B cell (primary cell): ENCODE measurements around the gene SRD5A1. TPM values are rescaled to one million over a fixed set of nuclear protein-coding genes. Genes with fewer than 3 reads are reported as not detected.

ENCODE experiments used
- ATAC-seq: fragments of 200-7000 bp; cut with Tn5 transposase; one replicate; pipeline ENCODE4 v1.10.0; 2021; ENCODE audit warnings: low read depth, mild to moderate bottlenecking, moderate number of reproducible peaks, moderate library complexity
- CTCF ChIA-PET: fragments of 350-600 bp; sonication (Branson Sonifier 250); formaldehyde crosslinking; loops from one replicate; lab custom pipeline; 2021; ENCODE audit warnings: antibody characterized with exemption, inconsistent platforms; lab: Charles Lee
- POLR2A ChIA-PET: fragments of 350-600 bp; sonication (Branson Sonifier 250); formaldehyde crosslinking; loops from one replicate; lab custom pipeline; 2021; ENCODE audit warnings: antibody characterized with exemption; lab: Charles Lee
- DNase-seq: peaks from one replicate; pipeline ENCODE4 v3.0.0; 2013
- H2AFZ ChIP-seq: 2 replicates; pipeline ENCODE4 v1.6.1; 2012; ENCODE audit warnings: mild to moderate bottlenecking, low read depth, low read length; ENCODE audit not compliant: insufficient read depth, poor library complexity, severe bottlenecking
- H3K27ac ChIP-seq, 2 donors: 1 replicate in 1 of 2; 2 replicates in 1 of 2; pipeline ENCODE4 v1.5.1; 2012 to 2013; ENCODE audit warnings: low read length in 2 of 2, mild to moderate bottlenecking in 2 of 2, moderate library complexity in 1 of 2
- H3K27me3 ChIP-seq, 4 experiments: fragments of 200-600 bp in 1 of 4; sonication (generic) in 1 of 4; replicated peaks in 1 of 4; 1 replicate in 2 of 4; 2 replicates in 2 of 4; pipeline versions ENCODE4 v1.6.1 to v1.7.0; 2013 to 2016; ENCODE audit warnings: low read length in 3 of 4, mild to moderate bottlenecking in 2 of 4, mixed read lengths in 1 of 4, moderate library complexity in 1 of 4; ENCODE audit not compliant: insufficient read depth in 4 of 4, control insufficient read depth in 3 of 4; ENCODE audit errors: control extremely low read depth in 1 of 4
- H3K36me3 ChIP-seq, 2 experiments: replicated peaks in 1 of 2; 1 replicate in 1 of 2; 2 replicates in 1 of 2; pipeline versions ENCODE4 v1.6.1 to v1.7.1; 2013; ENCODE audit warnings: low read length in 1 of 2; ENCODE audit not compliant: insufficient read depth in 2 of 2, control insufficient read depth in 1 of 2; ENCODE audit errors: control extremely low read depth in 1 of 2, extremely low read depth in 1 of 2
- H3K4me1 ChIP-seq, 2 donors: fragments of 200-600 bp in 1 of 2; sonication (generic) in 1 of 2; 1 replicate in 1 of 2; 2 replicates in 1 of 2; pipeline versions ENCODE4 v1.5.1 to v1.6.1; 2013 to 2017; ENCODE audit warnings: low read length in 2 of 2; ENCODE audit not compliant: control insufficient read depth in 2 of 2, insufficient read depth in 2 of 2
- H3K4me2 ChIP-seq: replicated peaks from 2 replicates; pipeline ENCODE3; 2012; ENCODE audit warnings: mild to moderate bottlenecking, low read depth, low read length; ENCODE audit not compliant: poor library complexity, severe bottlenecking
- H3K4me3 ChIP-seq, 5 experiments: fragments of 200-600 bp in 1 of 5; sonication (generic) in 1 of 5; 1 replicate in 3 of 5; 2 replicates in 2 of 5; pipeline versions ENCODE4 v1.5.1 to v1.7.0; 2011 to 2016; ENCODE audit warnings: low read length in 4 of 5, mild to moderate bottlenecking in 4 of 5, low read depth in 2 of 5, control low read depth in 1 of 5, moderate library complexity in 1 of 5; ENCODE audit not compliant: insufficient read depth in 1 of 5; ENCODE audit errors: control extremely low read depth in 1 of 5, extremely low read depth in 1 of 5
- H3K79me2 ChIP-seq: fragments of 200-600 bp; sonication (generic); one replicate; pipeline ENCODE4 v1.6.0; 2016; ENCODE audit warnings: low read length; ENCODE audit not compliant: control insufficient read depth, insufficient read depth
- H3K9ac ChIP-seq: fragments of 200-600 bp; sonication (generic); 2 replicates; pipeline ENCODE4 v1.6.1; 2017; ENCODE audit warnings: mild to moderate bottlenecking, low read length, moderate library complexity
- H3K9me3 ChIP-seq, 3 donors: one replicate each; pipeline versions ENCODE4 v1.6.1 to v1.7.1; 2013; ENCODE audit warnings: low read length in 2 of 3; ENCODE audit not compliant: control insufficient read depth in 2 of 3, insufficient read depth in 1 of 3; ENCODE audit errors: control extremely low read depth in 1 of 3
- H4K20me1 ChIP-seq: 2 replicates; pipeline ENCODE4 v1.6.0; 2012; ENCODE audit warnings: mild to moderate bottlenecking, low read length; ENCODE audit not compliant: insufficient read depth, control insufficient read depth, poor library complexity, severe bottlenecking
- H3K27ac Mint-ChIP-seq: one replicate; pipeline ENCODE4 v1.8.0; 2021; ENCODE audit warnings: mixed read lengths
- H3K27me3 Mint-ChIP-seq: one replicate; pipeline ENCODE4 v1.8.0; 2021; ENCODE audit warnings: mixed read lengths
- H3K4me1 Mint-ChIP-seq: one replicate; pipeline ENCODE4 v1.8.0; 2021; ENCODE audit warnings: mixed read lengths
- H3K4me3 Mint-ChIP-seq: one replicate; pipeline ENCODE4 v1.8.0; 2021; ENCODE audit warnings: mixed read lengths
- H3K9me3 Mint-ChIP-seq: one replicate; pipeline ENCODE4 v1.8.0; 2022; ENCODE audit warnings: mixed read lengths; ENCODE audit not compliant: insufficient read depth
- EZH2 ChIP-seq: IDR thresholded peaks from 2 replicates; pipeline ENCODE4 v1.6.1; 2012; ENCODE audit warnings: borderline replicate concordance, low read depth, mild to moderate bottlenecking, moderate library complexity, low read length; ENCODE audit not compliant: insufficient read depth, poor library complexity, severe bottlenecking
- WGBS: methylation state at CpG from one replicate; pipeline ENCODE4 v1.1.5; 2013; ENCODE audit warnings: missing lambda C conversion rate; ENCODE audit not compliant: insufficient coverage; 5-methylcytosine and 5-hydroxymethylcytosine counted together
- intact Hi-C: fragments of 100-400 bp; cut with micrococcal nuclease; formaldehyde crosslinking; loops from one replicate; pipeline ENCODE4 v1.10.0; 2022
- polyA plus RNA-seq: library from polyadenylated mRNA; depleted of rRNA; stranded (reverse); fragments of >200 nt; gene quantifications from 2 replicates; pipeline ENCODE4 v1.2.3, GENCODE V29; 2012
- total RNA-seq, 2 donors: library from RNA; stranded (reverse); fragments of 120-200 nt in 1 of 2; gene quantifications; 1 replicate in 1 of 2; 2 replicates in 1 of 2; pipeline versions ENCODE4 v1.2.3 to v1.2.4, GENCODE V29; 2013 to 2022
- TF ChIP-seq, protein P1 (sequence below): fragments of 200-600 bp; IDR thresholded peaks from one replicate; pipeline ENCODE4 v1.8.0; 2022; ENCODE audit warnings: antibody characterized with exemption, mild to moderate bottlenecking

SRD5A1 gene
- total and polyA plus RNA-seq, 2 donors (not counting 1 experiment from before 2014, with no cell fraction given) = 17.2 to 29.2 TPM

DNA sequence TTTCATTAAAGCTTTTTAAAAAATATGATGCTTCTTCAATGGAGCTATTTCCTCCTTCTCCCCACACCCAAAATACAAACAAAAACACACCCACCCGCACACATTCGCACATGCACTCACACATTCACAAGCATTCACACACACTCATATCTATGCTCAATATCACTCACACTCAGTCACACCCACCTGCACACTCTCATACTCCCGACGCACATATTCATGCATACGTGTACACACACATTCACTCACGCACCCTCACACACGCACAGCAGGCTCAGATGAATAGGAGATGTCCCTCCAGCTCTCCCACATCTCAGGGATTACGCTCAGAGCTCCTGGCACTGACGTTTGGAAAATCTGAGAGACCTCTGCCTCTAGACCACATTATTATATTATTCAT is 54.3 kb downstream of the SRD5A1 start:
- H4K20me1 ChIP-seq = no peaks in the 10 kb centered on the region
- intact Hi-C loops = no loop called here
- H3K27me3 ChIP-seq = peaks cover 0 to 46% (median 29%) of the 10 kb centered on the region in 4 experiments
- Mint-ChIP-seq H3K27ac (no peak overlapping the region), H3K9me3 (no peaks in the 10 kb centered on the region), H3K4me3 (no peak overlapping the region), H3K27me3 (peaks cover 59% of the 10 kb centered on the region), H3K4me1 (peaks cover 3% of the 10 kb centered on the region)
- H3K4me1 ChIP-seq = peaks cover 5 to 10% of the 10 kb centered on the region in 2 donors
- no peak overlapping the region for H3K27ac ChIP-seq
- no peak overlapping the region for H3K9ac ChIP-seq
- DNase-seq (no peak), ATAC-seq (no peak)
- peaks cover 0 to 6% (median 0%) of the 10 kb centered on the region in 3 donors for H3K9me3 ChIP-seq
- H3K36me3 ChIP-seq = no peaks in the 10 kb centered on the region
- POLR2A ChIA-PET = no interaction called here
- H3K4me2 ChIP-seq = no peak overlapping the region
- CTCF ChIA-PET = no interaction called here
- TF ChIP-seq, protein P1, sequence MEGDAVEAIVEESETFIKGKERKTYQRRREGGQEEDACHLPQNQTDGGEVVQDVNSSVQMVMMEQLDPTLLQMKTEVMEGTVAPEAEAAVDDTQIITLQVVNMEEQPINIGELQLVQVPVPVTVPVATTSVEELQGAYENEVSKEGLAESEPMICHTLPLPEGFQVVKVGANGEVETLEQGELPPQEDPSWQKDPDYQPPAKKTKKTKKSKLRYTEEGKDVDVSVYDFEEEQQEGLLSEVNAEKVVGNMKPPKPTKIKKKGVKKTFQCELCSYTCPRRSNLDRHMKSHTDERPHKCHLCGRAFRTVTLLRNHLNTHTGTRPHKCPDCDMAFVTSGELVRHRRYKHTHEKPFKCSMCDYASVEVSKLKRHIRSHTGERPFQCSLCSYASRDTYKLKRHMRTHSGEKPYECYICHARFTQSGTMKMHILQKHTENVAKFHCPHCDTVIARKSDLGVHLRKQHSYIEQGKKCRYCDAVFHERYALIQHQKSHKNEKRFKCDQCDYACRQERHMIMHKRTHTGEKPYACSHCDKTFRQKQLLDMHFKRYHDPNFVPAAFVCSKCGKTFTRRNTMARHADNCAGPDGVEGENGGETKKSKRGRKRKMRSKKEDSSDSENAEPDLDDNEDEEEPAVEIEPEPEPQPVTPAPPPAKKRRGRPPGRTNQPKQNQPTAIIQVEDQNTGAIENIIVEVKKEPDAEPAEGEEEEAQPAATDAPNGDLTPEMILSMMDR = no peak
- TF ChIP-seq EZH2 = no peak
- H3K4me3 ChIP-seq = no peak overlapping the region
- WGBS = 91% methylated on average over 7 of the region's 9 CpGs
- H2AFZ ChIP-seq = no peak overlapping the region
- H3K79me2 ChIP-seq = no peaks in the 10 kb centered on the region

- no peak for ATAC-seq
- no peaks in the 10 kb centered on the region for H3K4me1 ChIP-seq
- peaks cover 0 to 4% (median 4%) of the 10 kb centered on the region in 3 donors for H3K9me3 ChIP-seq
- no peaks in the 10 kb centered on the region for H3K9me3 Mint-ChIP-seq
- no peaks in the 10 kb centered on the region for H3K4me1 Mint-ChIP-seq
- no peak overlapping the region for H3K4me2 ChIP-seq
- H3K27me3 ChIP-seq = peaks cover 0 to 13% (median 8%) of the 10 kb centered on the region in 4 experiments
- H3K36me3 ChIP-seq = no peaks in the 10 kb centered on the region
- no peak overlapping the region for H3K4me3 ChIP-seq
- TF ChIP-seq EZH2 = no peak
- TF ChIP-seq, protein P1 = no peak
- H4K20me1 ChIP-seq = no peaks in the 10 kb centered on the region
- DNase-seq = peak; percentile 7
- POLR2A ChIA-PET = no interaction called here
- no peak overlapping the region for H3K27ac Mint-ChIP-seq
- H3K9ac ChIP-seq = no peak overlapping the region
- no peaks in the 10 kb centered on the region for H3K79me2 ChIP-seq
- peaks cover 44% of the 10 kb centered on the region for H3K27me3 Mint-ChIP-seq
- intact Hi-C loops = no loop called here
- CTCF ChIA-PET = no interaction called here
- no peak overlapping the region for H3K27ac ChIP-seq
- no CpG with 5 or more reads among the region's 1 CpG for WGBS
- no peak overlapping the region for H2AFZ ChIP-seq
- H3K4me3 Mint-ChIP-seq = no peak overlapping the region
Observed at GRCh38 chr5:6692906-6693305, 59.7 kb downstream of the SRD5A1 start.
